ENCODE results near the gene CELF4. TPM values are rescaled to one million over a fixed set of nuclear protein-coding genes. Genes with fewer than 3 reads are reported as not detected.

CELF4 gene
- total RNA-seq, 1 experiment from 2014 or later = not detected

DNA sequence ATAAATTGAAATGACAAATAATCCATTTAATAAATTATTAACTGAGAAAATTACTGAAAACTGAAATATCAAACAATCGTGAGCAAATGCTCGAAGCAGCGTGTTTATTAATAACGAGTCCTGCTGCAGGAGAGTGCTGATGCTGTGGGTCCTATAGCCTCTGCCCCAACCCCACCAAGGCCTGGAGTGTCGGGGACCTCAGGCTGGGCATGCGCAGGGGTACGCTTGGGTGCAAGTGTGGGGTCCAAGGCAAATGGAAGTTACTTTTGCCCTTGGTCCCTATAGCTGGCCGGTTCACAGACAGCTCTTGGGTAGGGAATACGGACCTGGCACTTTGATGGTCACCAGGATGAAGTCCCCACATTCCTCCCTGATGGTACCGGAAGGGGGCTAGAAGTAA lies 43.3 kb upstream of the CELF4 start:
- no peak for ATAC-seq

DNA sequence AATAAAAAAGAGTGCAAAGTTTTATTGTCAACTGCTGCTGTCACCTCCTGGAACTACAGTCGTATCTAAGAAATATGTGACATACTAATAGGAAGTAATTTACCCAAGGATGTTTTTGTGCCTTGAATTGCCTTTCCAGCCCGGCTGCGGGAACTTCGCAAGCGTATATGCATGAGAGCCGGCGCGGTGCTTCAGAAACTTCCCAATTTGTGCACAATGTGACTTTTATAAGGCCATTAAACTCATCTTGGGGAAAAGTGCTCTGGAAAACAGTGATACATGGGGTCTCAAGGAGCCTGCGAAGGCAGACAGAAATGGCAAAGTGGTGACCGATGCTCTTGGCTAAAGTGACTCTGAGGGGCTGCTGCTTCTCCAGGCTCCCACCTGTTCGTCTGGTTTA lies 41.7 kb upstream of the CELF4 start:
- no peak for DNase-seq (ENCODE audit: low read depth, low spot score)
- BruUV-seq (replicated peaks) = no TSS peak
- H3K36me3 ChIP-seq (ENCODE audit: control insufficient read depth, insufficient read depth, low read length) = no peaks in the 10 kb centered on the region
- TF ChIP-seq, protein P1, sequence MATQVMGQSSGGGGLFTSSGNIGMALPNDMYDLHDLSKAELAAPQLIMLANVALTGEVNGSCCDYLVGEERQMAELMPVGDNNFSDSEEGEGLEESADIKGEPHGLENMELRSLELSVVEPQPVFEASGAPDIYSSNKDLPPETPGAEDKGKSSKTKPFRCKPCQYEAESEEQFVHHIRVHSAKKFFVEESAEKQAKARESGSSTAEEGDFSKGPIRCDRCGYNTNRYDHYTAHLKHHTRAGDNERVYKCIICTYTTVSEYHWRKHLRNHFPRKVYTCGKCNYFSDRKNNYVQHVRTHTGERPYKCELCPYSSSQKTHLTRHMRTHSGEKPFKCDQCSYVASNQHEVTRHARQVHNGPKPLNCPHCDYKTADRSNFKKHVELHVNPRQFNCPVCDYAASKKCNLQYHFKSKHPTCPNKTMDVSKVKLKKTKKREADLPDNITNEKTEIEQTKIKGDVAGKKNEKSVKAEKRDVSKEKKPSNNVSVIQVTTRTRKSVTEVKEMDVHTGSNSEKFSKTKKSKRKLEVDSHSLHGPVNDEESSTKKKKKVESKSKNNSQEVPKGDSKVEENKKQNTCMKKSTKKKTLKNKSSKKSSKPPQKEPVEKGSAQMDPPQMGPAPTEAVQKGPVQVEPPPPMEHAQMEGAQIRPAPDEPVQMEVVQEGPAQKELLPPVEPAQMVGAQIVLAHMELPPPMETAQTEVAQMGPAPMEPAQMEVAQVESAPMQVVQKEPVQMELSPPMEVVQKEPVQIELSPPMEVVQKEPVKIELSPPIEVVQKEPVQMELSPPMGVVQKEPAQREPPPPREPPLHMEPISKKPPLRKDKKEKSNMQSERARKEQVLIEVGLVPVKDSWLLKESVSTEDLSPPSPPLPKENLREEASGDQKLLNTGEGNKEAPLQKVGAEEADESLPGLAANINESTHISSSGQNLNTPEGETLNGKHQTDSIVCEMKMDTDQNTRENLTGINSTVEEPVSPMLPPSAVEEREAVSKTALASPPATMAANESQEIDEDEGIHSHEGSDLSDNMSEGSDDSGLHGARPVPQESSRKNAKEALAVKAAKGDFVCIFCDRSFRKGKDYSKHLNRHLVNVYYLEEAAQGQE (IDR thresholded peaks at IDR 0.05; ENCODE audit: insufficient read depth in 1 of 2, low read depth in 2 of 2, low read length in 1 of 2) = no peak
- TF ChIP-seq TCF7L2 (IDR thresholded peaks at IDR 0.05; ENCODE audit: low read depth, low read length) (no peak), SIN3A (IDR thresholded peaks at IDR 0.05; ENCODE audit: borderline replicate concordance, insufficient read depth, low read depth, low read length) (no peak), POLR2AphosphoS5 (IDR thresholded peaks at IDR 0.05; ENCODE audit: low read depth, low read length) (no peak)
- TF ChIP-seq, protein P2, sequence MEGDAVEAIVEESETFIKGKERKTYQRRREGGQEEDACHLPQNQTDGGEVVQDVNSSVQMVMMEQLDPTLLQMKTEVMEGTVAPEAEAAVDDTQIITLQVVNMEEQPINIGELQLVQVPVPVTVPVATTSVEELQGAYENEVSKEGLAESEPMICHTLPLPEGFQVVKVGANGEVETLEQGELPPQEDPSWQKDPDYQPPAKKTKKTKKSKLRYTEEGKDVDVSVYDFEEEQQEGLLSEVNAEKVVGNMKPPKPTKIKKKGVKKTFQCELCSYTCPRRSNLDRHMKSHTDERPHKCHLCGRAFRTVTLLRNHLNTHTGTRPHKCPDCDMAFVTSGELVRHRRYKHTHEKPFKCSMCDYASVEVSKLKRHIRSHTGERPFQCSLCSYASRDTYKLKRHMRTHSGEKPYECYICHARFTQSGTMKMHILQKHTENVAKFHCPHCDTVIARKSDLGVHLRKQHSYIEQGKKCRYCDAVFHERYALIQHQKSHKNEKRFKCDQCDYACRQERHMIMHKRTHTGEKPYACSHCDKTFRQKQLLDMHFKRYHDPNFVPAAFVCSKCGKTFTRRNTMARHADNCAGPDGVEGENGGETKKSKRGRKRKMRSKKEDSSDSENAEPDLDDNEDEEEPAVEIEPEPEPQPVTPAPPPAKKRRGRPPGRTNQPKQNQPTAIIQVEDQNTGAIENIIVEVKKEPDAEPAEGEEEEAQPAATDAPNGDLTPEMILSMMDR (IDR thresholded peaks at IDR 0.05) = no peak
- no peaks in the 10 kb centered on the region for H3K4me1 ChIP-seq (ENCODE audit: control insufficient read depth, insufficient read depth, low read length)
- intact Hi-C loops (cut with micrococcal nuclease; ENCODE audit: unreplicated experiment) = no loop called here
- no peak overlapping the region for H3K4me3 ChIP-seq (ENCODE audit: low read depth in 2 of 2, low read length in 2 of 2)
- ChIA-PET CTCF (no interaction called here), POLR2A (no interaction called here)
- H3K27me3 ChIP-seq (ENCODE audit: control insufficient read depth, insufficient read depth, low read length) = no peaks in the 10 kb centered on the region; the same call in 1 of the 2 replicates
- no peak for ATAC-seq
- H3K27ac ChIP-seq (ENCODE audit: low read length) = no peak overlapping the region
- in situ Hi-C loops (cut with HindIII; ENCODE audit: low pct_unique_long_range_greater_than_20kb, low sequenced_read_pairs) = no loop called here
- H3K9me3 ChIP-seq (ENCODE audit: control insufficient read depth, insufficient read depth, low read depth, low read length) = no peaks in the 10 kb centered on the region

More for the DNA sequence above, 43.3 kb upstream of the CELF4 start:
- H3K9me3 ChIP-seq (ENCODE audit: control insufficient read depth, insufficient read depth, low read depth, low read length) = no peaks in the 10 kb centered on the region
- in situ Hi-C loops (cut with HindIII; ENCODE audit: low pct_unique_long_range_greater_than_20kb, low sequenced_read_pairs) = no loop called here
- H3K36me3 ChIP-seq (ENCODE audit: control insufficient read depth, insufficient read depth, low read length) = no peaks in the 10 kb centered on the region
- intact Hi-C loops (cut with micrococcal nuclease; ENCODE audit: unreplicated experiment) = no loop called here
- no peak overlapping the region for H3K4me3 ChIP-seq (ENCODE audit: low read depth in 2 of 2, low read length in 2 of 2)
- H3K27me3 ChIP-seq (ENCODE audit: control insufficient read depth, insufficient read depth, low read length) = no peaks in the 10 kb centered on the region; the same call in 1 of the 2 replicates
- H3K4me1 ChIP-seq (ENCODE audit: control insufficient read depth, insufficient read depth, low read length) = no peaks in the 10 kb centered on the region
- no TSS peak for BruUV-seq (replicated peaks)
- TF ChIP-seq, protein P2 (IDR thresholded peaks at IDR 0.05) = no peak
- TF ChIP-seq SIN3A (IDR thresholded peaks at IDR 0.05; ENCODE audit: borderline replicate concordance, insufficient read depth, low read depth, low read length) (no peak), TCF7L2 (IDR thresholded peaks at IDR 0.05; ENCODE audit: low read depth, low read length) (no peak), POLR2AphosphoS5 (IDR thresholded peaks at IDR 0.05; ENCODE audit: low read depth, low read length) (no peak)
- TF ChIP-seq, protein P1 (IDR thresholded peaks at IDR 0.05; ENCODE audit: insufficient read depth in 1 of 2, low read depth in 2 of 2, low read length in 1 of 2) = no peak
- ChIA-PET POLR2A (no interaction called here), CTCF (no interaction called here)
- DNase-seq (ENCODE audit: low read depth, low spot score) = no peak
- no peak overlapping the region for H3K27ac ChIP-seq (ENCODE audit: low read length)
